ENCODE results near the gene THRB. TPM values are rescaled to one million over a fixed set of nuclear protein-coding genes. Genes with fewer than 3 reads are reported as not detected.

Gene THRB
- total and polyA plus RNA-seq, 2 donors (not counting 3 experiments of a cell fraction or from before 2014, with no cell fraction given): 0.06 TPM; not detected in 1

- dilution Hi-C loops (cut with MboI; ENCODE audit: extremely low pct_ligation_motif_present, low sequenced_read_pairs): no loop called here
- Histone ChIP-seq H3K9me3 (replicated peaks; ENCODE audit: control insufficient read depth, insufficient read depth, low read length) (no peaks in the 10 kb centered on the region), H3K4me3 (replicated peaks in 1 of 3; ENCODE audit: insufficient read depth in 1 of 3, low read depth in 1 of 3, low read length in 3 of 3) (no peak overlapping the region), H3K36me3 (ENCODE audit: control insufficient read depth in 2 of 2, extremely low read depth in 1 of 2, insufficient read depth in 2 of 2, low read length in 2 of 2) (no peaks in the 10 kb centered on the region), H2AFZ (ENCODE audit: low read depth, low read length) (no peak overlapping the region), H3K27ac (ENCODE audit: insufficient read depth, low read depth, low read length) (no peak overlapping the region), H3K9ac (replicated peaks; ENCODE audit: extremely low read depth, insufficient read depth, low read length) (no peak overlapping the region), H3K9me1 (replicated peaks; ENCODE audit: control insufficient read depth, extremely low read depth, insufficient read depth, low read length) (no peaks in the 10 kb centered on the region), H3K79me2 (ENCODE audit: control insufficient read depth, insufficient read depth, low read length) (no peaks in the 10 kb centered on the region), H3K4me2 (ENCODE audit: insufficient read depth, low read length) (no peak overlapping the region), H4K20me1 (replicated peaks; ENCODE audit: control insufficient read depth, extremely low read depth, insufficient read depth, low read length) (no peaks in the 10 kb centered on the region), H3K4me1 (ENCODE audit: control insufficient read depth, extremely low read depth, insufficient read depth, low read length) (no peaks in the 10 kb centered on the region), H3K27me3 (ENCODE audit: control insufficient read depth in 2 of 2, insufficient read depth in 2 of 2, low read length in 2 of 2) (no peaks in the 10 kb centered on the region)
- TF ChIP-seq GATA2 (IDR thresholded peaks at IDR 0.05; ENCODE audit: insufficient read depth, insufficient read length, low read depth, low read length) (no peak), FOS (IDR thresholded peaks at IDR 0.05; ENCODE audit: borderline replicate concordance, insufficient read depth, low read length) (no peak), POLR2AphosphoS5 (IDR thresholded peaks at IDR 0.05; ENCODE audit: insufficient read depth, low read depth, low read length) (no peak), CTCF (IDR thresholded peaks at IDR 0.05; ENCODE audit: extremely low read depth in 1 of 2, insufficient read depth in 1 of 2, low read depth in 1 of 2, low read length in 2 of 2) (no peak)
- POLR2A ChIA-PET: no interaction called here
- DNase-seq (ENCODE audit: low read depth, low spot score) (no peak), FAIRE-seq (no peak)
- CTCF ChIA-PET: interaction anchor here (0.6 kb wide), 1 partner anchor 52 kb away, joined by 3 read pairs; no protein-coding TSS in a partner anchor
- intact Hi-C loops (cut with micrococcal nuclease): no loop called here
- no TSS peak for BruUV-seq (replicated peaks)
These were observed 343.1 kb downstream of the THRB start for GRCh38 chr3:24151594-24151993.

- Histone ChIP-seq H3K27me3 (ENCODE audit: control insufficient read depth in 2 of 2, insufficient read depth in 2 of 2, low read length in 2 of 2) (no peaks in the 10 kb centered on the region), H2AFZ (ENCODE audit: low read depth, low read length) (no peak overlapping the region), H3K9ac (replicated peaks; ENCODE audit: extremely low read depth, insufficient read depth, low read length) (no peak overlapping the region), H3K9me1 (replicated peaks; ENCODE audit: control insufficient read depth, extremely low read depth, insufficient read depth, low read length) (no peaks in the 10 kb centered on the region), H3K9me3 (replicated peaks; ENCODE audit: control insufficient read depth, insufficient read depth, low read length) (no peaks in the 10 kb centered on the region), H3K79me2 (ENCODE audit: control insufficient read depth, insufficient read depth, low read length) (no peaks in the 10 kb centered on the region), H3K4me2 (ENCODE audit: insufficient read depth, low read length) (no peak overlapping the region), H3K4me3 (replicated peaks in 1 of 3; ENCODE audit: insufficient read depth in 1 of 3, low read depth in 1 of 3, low read length in 3 of 3) (no peak overlapping the region), H3K36me3 (ENCODE audit: control insufficient read depth in 2 of 2, extremely low read depth in 1 of 2, insufficient read depth in 2 of 2, low read length in 2 of 2) (no peaks in the 10 kb centered on the region), H4K20me1 (replicated peaks; ENCODE audit: control insufficient read depth, extremely low read depth, insufficient read depth, low read length) (no peaks in the 10 kb centered on the region), H3K4me1 (ENCODE audit: control insufficient read depth, extremely low read depth, insufficient read depth, low read length) (no peaks in the 10 kb centered on the region), H3K27ac (ENCODE audit: insufficient read depth, low read depth, low read length) (no peak overlapping the region)
- TF ChIP-seq GATA2 (IDR thresholded peaks at IDR 0.05; ENCODE audit: insufficient read depth, insufficient read length, low read depth, low read length) (no peak), FOS (IDR thresholded peaks at IDR 0.05; ENCODE audit: borderline replicate concordance, insufficient read depth, low read length) (no peak), POLR2AphosphoS5 (IDR thresholded peaks at IDR 0.05; ENCODE audit: insufficient read depth, low read depth, low read length) (no peak), POLR2A (IDR thresholded peaks at IDR 0.05; ENCODE audit: low read depth, low read length) (no peak), EZH2 (IDR thresholded peaks at IDR 0.05; ENCODE audit: borderline replicate concordance, low read depth, low read length, severe bottlenecking) (no peak), MYC (IDR thresholded peaks at IDR 0.05; ENCODE audit: low read depth, low read length) (no peak), JUN (IDR thresholded peaks at IDR 0.05; ENCODE audit: borderline replicate concordance, insufficient read depth, insufficient read length, low read depth) (no peak), CTCF (IDR thresholded peaks at IDR 0.05; ENCODE audit: extremely low read depth in 1 of 2, insufficient read depth in 1 of 2, low read depth in 1 of 2, low read length in 2 of 2) (no peak), MAX (IDR thresholded peaks at IDR 0.05; ENCODE audit: insufficient read depth, insufficient read length) (no peak)
- intact Hi-C loops (cut with micrococcal nuclease): no loop called here
- no TSS peak for BruUV-seq (replicated peaks)
- POLR2A ChIA-PET: no interaction called here
- DNase-seq (ENCODE audit: low read depth, low spot score) (no peak), FAIRE-seq (no peak)
- dilution Hi-C loops (cut with MboI; ENCODE audit: extremely low pct_ligation_motif_present, low sequenced_read_pairs): no loop called here
- CTCF ChIA-PET: no interaction called here
These were observed 345.6 kb downstream of the THRB start for GRCh38 chr3:24149032-24149431.

Data from endothelial cell of umbilical vein (primary cell).